SH-SY5Y (cell line): ENCODE data around the gene HPCA.

ENCODE experiments used
- GATA2 ChIP-seq: IDR thresholded peaks from 2 replicates; pipeline ENCODE4 v1.6.1; 2011; ENCODE audit warnings: mild to moderate bottlenecking, low read depth, low read length
- GATA3 ChIP-seq: IDR thresholded peaks from 2 replicates; pipeline ENCODE4 v1.6.1; 2011; ENCODE audit warnings: low read depth, mild to moderate bottlenecking, low read length, moderate library complexity

The HPCA gene

DNA sequence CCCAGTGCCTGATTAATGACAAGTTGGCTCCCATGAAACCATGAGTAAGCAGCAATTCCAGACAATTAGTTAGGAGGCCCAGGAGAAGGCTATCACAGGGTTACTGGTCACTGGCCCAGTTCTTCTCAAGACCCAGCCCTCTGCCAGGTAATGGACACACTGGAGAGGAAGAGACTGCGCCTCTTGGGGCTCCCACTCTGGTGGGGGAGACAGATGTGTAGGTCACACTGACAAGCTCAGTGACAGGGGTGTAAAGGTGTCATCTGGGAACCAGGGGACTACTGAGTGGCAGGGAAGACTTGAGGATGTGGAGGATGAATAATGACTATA lies 4.9 kb downstream of the HPCA start:
- TF ChIP-seq GATA3 (no peak), GATA2 (no peak)

DNA sequence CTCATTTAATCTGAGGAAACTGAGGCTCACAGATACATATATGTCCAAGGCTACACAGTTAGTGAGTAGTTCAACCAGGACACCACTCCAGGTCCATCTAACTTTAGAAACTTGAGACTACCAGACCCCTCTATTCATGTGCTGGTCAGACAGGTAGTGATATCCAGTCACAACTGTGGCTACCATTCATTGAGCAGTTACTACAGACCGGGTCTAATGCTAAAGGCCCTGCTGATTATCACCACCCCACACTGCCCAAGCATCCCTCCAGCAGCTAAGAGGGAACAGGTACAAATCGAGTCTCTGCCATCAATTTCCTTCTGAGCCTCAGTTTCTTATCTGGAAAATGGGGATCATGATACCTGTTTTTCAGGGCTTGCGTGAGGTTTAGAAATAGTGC lies 5.3 kb downstream of the HPCA start:
- TF ChIP-seq GATA2 = no peak
- TF ChIP-seq GATA3 = no peak

DNA sequence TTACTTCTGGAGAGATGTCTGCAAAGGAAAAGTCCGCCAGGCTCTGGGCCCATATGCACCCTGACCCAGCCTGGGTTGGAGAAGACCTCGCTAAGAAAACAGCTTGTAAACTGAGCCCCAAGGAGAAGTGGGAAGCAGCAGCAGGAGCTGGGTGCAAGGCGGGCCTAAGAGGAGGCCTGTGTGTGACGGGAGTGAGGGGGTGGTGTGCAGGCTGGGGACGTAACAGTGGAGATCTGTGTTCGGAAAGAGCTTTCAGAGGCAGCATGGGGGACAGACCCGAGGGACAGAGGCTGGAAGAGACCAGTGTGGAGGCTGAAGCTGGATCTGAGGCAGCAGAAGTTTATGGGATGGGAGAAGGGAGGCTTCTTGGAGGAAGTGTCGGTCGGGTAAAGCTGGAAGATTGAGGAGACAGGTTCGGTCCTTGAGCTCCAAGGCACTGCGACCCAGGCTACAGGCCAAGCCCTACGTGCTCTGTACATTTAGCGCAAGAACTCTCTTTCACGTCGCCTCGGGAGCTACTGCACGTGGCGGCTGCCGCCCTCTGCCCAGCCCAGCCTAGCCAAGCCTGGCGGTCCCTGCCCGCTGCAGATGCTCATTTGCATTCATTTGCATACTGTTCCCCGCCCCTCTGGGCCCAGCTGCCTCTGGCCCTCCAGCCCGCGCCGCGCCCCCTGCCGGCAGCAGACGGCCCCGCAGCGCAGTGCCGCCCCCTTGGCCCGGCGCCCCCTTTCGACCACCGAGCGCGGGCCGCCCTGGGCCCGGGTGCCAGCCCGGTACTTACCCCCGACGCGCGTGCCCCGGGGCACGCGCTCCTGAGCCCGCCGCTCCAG lies 6.3 kb downstream of the HPCA start:
- TF ChIP-seq GATA2 (no peak), GATA3 (no peak)

DNA sequence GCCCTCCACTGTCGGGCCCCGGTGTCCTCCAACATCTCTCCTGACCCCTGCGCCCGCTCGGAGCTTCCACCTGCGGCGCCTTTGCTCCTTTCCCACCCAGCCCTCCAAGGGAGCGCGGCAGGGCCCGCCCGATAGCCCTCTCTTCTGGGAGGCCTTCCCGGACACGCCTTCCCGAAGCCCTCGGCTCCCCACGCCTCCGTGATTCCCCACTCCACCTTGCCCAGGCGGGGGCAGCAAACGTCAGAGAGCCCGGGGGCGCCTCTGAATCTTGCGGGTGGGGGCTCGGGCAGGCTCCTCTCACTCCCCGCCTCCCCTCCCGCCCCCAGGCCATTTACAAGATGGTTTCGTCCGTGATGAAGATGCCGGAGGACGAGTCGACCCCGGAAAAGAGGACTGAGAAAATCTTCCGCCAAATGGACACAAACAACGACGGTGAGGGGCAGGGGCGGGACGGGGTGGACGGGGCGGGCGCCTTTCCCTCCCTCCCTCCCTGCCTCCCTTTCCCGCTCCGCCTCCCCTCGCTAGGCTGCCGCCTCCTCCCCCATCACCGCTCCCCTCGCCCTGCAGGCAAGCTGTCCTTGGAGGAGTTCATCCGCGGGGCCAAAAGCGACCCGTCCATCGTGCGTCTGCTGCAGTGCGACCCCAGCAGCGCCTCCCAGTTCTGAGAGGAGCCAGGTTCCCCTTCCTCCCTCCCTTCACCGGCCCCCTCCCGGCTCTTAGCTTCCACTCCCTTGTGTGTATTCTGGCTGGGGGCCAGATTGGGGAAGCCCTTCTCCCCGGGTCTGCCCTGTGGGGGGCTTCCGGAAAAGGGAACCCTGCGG lies 7.1 kb downstream of the HPCA start:
- no peak for TF ChIP-seq GATA2
- TF ChIP-seq GATA3 = no peak

DNA sequence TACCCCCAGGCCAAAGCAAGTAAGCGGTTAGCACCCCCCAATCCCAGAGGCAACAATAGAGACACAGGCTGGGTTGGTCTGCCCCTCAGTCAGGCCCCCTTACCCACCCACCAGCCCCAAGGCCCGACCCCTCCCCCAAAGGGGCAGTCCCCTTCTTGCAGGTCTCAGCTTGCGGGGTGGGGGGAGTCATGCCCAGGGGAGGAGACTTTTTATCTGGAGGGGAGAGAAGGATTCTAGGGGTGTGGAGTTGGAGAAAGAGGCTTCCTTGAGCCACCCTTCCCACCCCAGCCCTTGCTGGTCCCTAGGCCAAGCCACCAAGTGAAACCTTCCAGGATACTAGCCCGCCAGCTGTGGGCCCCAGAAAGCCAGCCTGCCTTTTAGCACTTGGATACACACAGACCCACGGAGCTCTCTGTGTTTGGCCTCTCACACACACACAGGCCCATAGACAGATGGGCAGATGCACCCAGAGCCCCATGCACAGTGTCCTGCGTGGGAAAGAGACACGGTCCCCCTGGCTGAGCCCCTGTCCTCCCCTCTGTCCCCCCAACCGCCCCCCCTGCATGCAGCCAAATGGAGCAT lies 7.8 kb downstream of the HPCA start:
- TF ChIP-seq GATA3 (no peak), GATA2 (no peak)

DNA sequence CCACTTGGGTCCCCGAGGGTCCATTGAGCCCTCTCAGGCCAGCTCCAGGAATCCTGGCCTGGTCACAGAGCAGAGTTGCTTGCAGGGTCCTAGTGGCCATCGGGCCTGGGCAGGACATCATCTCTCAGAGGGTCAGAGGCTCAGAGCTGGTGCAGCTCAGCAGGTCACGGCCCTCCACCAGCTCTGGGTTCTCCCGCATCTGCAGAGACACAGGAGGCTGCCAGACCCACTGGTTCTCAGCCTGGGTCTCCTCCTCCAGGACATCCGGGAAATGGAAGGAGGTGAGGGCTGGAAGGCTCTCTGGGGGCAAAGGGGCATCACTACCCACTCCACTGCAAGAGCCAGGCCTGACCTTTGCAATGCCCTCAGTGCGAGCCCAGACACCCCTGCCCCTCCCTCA lies 8.4 kb downstream of the HPCA start:
- TF ChIP-seq GATA3 = no peak
- TF ChIP-seq GATA2 = no peak

DNA sequence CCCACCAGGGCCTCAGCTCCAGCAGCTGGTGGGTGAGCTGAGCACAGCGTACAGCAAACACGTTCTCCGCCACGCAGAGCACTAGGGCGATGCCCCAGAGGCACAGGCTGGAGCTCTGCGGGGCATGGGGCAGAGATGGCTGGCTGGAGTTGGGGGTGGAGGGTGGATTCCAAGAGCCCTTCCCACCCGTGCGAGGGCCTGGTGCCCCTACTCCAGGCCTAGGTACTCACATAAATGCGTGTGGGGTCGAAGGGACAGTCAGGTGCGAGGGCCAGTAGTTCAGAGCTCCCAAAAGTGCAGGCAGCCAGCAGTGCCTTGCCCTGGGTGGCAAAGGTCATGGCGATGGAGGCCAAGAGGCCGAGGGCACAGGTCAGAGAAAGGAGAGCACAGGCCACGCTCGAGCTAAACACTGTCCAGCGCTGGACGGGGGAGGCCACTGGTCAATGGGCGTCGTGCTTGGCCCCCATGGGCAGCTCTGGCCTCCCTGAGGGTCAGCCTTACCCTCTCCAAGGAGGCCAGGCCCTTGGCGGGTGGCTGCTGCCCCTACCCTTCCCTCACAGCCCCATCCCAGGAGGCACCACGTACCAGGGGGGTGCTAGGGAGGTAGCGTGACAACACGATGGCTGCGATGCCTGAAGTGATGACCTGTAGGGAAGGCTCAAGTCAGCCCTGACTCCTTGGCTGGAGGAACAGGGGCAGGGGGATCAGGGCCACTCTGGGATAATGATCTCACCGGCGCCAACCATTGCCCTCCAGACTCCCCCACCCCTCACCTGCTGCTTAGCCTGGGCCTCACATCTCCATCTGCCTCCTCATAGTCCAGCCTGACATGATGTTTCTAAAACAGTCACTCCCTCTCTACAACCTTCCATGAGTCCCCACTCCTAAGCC lies 9.3 kb downstream of the HPCA start:
- TF ChIP-seq GATA2 (no peak), GATA3 (no peak)

DNA sequence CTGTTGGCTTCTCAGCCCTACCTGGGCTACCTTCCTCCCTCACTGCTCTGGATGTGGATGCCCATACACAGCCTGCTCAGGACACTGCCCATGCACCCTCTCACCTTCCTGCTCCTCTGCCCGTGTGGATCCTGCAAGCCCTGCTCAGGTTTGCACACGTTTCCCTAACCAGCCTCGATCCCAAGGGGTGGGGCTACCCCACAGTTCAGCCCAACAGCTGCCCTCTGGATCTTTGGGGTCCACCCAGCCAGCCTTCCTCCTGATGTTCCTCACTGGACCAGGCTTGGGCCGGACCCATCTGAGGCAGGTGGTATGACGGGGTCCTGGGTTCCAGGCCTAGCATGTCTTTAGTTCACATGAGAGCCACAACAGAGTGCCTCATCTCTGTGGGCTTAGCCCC lies 10.2 kb downstream of the HPCA start:
- TF ChIP-seq GATA2 (no peak), GATA3 (no peak)

DNA sequence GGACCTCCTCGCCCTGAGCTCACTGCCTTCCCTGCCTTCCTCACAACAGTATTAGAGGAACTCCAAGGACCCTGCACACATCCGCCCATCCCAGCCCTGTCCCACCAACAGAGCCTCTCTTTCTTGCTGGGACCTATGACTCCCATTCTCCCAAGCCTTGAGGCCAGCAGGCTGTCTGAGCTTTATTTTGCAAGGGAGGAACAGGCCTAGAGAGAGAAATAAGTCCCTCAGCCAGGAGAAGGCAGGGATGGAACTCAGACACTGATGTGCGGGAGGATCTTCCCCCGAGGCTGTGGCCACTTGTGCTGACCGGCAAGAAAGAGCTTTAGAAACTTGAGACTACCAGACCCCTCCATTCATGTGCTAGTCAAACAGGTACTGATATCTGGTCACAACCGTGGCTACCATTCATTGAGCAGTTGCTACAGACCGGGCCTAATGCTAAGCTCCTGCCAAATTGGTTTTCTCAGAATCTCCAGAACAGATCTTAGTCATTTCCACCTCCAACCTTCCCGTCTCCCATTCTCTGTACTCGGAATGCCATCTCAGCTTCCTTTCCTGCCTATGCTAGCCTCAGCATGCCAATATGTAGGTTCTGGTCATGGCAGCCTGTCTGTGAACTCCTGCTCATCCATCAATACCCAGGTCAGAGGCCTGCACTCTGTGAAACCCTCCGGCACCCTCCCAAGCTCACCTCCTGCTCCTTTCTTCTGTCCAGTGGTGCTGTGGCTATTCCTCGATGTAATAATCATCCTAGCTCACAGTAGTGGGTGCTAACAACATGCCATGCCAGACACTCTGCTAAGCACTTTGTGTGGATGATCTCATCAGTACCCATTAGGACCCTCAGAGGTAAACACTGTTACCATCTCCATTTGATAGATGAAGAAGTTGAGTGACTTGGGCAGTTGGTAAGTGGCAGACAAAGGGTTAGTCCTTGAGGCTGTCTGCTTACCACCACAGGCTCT lies 11.1 kb downstream of the HPCA start:
- no peak for TF ChIP-seq GATA3
- TF ChIP-seq GATA2 = no peak

DNA sequence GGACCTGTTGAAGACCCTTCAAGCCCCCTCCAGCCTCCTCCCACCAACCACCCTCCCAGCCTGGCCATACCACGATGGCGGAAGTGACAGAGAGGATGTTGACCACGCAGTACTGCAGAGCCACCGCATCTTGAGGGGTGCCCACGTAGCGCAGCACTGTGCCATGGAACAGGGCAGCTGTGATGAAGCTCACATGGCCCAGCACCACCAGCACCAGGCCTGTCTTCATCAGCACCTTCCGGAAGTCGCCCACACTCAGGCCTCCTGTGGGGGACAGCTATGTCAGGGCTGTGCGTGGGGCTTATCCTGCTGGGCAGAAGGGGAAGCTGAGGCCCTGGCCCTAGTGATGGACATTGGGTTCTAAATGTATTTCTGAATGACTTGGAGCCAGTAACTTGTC lies 11.8 kb downstream of the HPCA start:
- TF ChIP-seq GATA3 (no peak), GATA2 (no peak)

DNA sequence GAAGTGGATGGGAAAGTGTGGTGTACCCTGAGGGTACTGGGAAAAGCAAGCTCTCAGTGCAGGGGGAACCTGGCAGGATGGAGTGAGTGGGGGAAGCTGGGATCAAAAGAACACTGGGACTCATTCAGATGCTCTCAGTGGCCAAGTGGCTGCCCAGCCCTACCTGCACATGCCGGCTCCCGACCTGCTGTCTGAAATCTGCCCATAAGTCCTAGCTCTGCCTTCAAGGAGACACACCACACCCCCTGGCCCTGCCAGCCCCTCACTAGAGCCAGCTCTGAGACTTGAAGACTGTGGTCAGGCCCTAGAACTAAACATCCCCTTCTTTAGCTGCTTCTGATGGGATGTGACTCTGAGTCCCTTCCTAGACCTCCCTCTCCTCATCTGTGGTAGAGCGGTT lies 12.7 kb downstream of the HPCA start:
- TF ChIP-seq GATA3 (no peak), GATA2 (no peak)

DNA sequence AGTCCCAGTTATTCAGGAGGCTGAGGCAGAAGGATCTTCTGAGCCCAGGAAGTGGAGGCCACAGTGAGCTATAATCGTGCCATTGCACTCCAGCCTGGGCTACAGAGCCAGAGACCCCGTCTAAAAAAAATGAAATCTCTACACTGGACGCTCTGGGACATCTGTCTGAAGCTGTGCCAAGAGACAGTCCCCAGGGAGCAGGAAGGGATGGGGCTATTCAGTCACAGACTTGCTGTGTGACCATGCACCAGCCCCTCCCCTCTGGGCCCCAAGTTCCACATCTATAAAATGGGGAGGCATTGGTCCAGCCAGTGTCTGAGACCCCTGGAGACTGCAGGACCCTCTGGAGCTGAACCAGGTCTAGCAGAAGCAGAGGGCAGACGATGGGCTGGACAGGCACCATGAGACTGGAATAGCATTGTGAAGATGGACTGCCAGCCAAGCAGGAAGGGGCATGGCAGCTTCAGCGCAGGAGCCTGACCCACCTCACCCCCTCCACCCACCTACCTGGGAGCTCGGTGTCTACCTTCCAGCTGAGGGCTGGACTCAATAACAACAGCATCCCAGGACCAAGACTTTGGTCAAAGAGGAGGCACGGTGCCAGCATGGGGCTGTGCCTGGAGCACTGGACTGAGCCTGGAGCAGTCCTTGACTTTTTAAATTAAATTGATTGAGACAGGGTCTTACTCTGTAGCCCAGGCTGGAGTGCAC lies 13.4 kb downstream of the HPCA start:
- no peak for TF ChIP-seq GATA3
- TF ChIP-seq GATA2 = no peak
